Pons (tissue), 1 donor: ENCODE results near the gene WDR18.

Experiments used
- DNase-seq: peaks from one replicate; pipeline ENCODE4 v3.0.0-alpha.2; 2016; ENCODE audit warnings: low spot score

WDR18 gene

DNA sequence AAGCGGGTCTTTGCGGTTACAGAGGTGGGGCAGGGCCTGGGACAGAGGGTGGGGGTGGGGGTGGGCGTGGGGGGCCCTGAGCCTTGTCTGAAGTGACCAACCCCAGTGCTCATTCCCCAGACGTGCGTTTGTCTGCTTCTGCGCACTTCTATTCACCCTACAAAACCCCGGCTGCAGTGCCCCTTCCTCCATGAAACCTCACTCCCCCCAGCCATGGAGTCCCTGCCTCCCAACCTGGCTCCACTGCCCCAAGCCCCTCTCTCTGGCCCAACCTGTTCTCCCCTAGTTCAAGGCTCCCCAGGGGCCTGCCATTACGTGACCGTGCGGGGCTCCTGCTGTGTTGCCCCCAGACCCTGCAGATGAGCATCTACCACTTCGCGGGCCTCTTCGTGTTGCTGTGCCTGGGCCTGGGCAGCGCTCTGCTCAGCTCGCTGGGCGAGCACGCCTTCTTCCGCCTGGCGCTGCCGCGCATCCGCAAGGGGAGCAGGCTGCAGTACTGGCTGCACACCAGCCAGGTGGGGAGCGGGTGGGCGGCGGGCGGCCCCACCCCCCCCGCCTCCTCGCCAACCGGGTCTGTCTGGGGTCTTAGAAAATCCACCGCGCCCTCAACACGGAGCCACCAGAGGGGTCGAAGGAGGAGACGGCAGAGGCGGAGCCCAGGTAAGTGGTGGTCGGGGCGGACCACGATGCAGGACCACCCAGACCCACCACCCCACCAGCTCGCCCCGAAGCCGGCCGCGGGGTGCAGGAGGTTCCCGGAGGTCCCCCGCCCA, 24.3 kb downstream of the WDR18 start:
- no peak for DNase-seq

DNA sequence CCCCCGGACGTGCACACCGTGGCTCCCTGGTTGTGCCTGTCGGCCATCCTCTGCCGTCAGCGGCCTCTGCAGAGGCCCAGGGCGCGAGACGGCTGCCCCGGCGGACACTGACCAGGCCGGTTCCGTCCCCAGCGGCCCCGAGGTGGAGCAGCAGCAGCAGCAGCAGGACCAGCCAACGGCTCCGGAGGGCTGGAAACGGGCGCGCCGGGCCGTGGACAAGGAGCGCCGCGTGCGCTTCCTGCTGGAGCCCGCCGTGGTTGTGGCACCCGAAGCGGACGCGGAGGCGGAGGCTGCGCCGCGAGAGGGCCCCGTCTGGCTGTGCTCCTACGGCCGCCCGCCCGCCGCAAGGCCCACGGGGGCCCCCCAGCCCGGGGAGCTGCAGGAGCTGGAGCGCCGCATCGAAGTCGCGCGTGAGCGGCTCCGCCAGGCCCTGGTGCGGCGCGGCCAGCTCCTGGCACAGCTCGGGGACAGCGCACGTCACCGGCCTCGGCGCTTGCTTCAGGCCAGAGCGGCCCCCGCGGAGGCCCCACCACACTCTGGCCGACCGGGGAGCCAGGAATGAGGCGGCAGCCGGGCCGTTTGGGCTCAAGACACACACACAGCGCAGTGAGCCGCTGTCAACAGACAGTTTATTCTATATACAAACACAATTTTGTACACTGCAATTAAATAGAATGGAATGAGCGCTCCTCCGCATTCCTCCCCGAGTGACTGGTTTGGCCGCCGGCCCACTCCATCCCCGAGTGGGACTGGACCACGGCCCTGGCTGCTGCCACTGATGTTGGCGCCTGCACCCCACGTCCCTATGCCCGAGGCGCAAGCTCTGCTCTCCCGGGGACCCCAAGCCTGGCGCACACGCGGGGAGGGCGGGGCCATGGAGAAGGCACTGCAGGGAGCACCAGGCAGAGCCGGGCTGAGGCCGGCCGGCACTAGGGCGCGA, 25.2 kb downstream of the WDR18 start:
- DNase-seq, result no peak

DNA sequence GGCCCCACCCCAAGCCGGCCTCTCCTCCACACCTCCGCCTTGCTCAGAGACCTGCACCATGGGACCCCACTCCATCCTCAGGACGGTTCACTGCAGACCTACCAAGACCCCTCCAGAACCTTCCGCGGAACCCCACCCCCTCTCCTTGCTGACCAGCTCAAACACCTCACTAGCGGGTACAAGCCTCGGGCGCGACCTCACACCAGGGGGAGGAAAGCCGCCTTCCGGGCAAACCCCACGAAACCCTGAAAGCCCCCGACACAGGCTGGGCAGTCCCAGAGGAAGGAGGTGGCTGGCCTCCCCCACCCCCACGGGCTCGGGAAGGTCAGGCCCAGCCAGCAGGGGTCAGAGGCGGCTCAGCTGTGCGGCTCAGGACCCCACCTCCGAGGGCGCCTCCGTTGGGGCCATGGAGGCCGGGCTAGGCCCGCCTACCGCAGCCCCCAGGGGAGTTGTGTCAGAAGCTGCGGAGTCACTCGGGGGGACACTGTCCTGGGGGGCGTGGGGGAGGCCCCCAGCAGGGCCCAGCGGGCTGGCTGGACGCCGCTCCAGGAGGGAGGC, 25.9 kb downstream of the WDR18 start:
- no peak for DNase-seq

DNA sequence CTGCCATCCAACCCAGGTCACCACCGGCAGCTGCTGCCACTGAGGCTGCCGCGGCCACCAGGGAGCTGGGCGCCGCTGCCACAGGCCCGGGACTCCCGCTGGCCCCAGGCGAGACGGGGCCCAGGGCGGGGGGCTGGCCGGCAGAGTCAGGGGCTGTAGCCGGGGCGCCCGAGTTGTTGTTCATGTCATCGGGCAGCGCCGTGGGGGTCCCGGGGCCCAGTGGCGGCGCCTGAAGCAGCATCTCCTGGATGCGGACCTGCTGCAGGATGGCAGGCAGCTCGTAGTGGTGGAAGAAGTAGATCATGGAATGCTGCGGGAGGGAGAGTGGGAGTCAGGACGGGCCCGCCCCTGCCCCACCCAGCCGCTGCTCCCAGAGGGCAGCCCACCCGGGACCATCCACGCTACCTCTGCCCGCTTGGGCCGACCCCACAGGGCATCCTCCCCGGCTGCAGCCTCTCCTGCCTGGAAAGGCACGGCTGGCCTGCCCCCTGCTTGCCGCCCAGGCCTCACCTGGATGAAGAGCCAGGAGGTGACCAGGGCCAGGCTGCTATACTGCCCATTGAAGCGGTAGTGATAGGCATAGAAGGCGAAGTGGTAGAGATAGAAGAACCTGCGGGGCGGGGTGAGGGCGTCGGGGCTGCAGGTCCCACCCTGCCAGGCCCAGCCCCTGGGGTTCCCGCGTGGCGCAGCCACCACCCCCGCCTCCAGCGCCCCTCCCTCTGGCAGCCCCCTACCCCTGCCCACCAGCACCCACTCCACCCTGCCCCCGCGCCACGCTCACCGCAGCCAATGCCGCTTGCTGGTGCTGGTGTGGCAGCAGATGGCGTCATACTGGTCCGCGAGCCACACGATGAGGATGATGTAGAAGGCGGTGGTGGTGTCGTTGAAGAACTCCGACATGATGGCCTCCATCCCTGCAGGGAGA, 26.7 kb downstream of the WDR18 start:
- DNase-seq, result no peak

DNA sequence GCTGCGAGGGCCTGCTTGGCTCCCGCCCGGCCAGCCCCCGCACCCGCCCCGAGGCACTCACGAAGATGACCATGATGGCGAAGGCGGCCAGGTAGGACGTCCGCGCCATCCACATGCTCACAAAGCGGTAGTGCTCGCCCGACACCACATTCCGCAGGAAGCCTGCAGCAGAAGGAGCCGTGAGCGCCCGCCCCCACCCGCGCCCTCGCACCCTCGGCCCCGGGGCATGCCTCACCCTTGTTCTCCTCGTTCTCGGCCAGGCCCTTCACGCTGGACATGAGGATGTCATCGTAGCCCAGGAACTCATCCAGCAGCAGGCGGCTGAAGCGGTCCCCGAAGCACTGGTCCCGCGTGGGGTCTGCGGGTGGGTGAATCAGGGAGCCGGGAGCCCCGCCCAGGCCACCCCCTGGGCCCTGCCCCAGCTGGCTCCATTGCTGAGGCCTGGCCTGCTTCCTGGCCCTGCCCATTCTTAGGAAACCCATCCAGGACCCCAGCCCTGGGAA, 27.7 kb downstream of the WDR18 start:
- no peak for DNase-seq

DNA sequence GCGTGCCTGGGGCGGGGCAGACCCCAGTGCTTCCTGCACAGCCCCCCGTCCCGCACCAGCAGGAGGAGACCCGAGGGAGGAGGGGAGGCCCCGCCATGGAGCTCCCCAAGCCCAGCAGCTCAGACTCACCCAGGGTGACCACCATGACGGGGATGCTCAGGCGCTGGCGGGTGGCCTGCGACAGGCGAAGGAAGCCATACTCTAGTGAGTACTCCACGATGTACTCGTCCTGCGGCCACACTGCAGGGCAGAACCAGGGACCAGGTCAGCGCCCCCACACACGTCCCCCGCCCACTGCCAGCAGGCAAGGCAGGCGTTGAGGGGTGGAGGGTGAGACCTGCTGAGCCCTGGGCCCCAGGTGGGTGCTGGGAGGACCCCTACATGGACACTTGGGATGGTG, 28.2 kb downstream of the WDR18 start:
- DNase-seq, result no peak

DNA sequence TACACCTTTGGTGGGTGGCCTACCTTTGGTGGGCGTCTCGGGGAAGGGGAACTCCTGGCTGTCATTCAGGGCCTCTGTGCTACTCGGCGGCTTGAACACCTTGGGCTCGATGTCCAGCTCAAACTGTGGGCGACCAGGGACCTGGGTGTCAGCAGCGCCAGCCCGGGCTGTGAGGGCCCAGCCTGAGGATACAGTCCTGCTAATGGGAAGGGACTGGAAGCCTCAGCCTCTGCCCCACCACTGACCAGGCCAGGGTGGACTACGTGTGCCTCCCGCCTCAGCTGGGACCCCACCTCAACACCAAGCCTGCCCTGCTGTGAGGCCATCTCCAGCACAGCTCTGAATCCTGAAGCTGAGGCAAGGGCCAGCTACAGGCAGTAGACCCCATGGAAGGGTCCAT, 29.1 kb downstream of the WDR18 start:
- DNase-seq, result no peak

DNA sequence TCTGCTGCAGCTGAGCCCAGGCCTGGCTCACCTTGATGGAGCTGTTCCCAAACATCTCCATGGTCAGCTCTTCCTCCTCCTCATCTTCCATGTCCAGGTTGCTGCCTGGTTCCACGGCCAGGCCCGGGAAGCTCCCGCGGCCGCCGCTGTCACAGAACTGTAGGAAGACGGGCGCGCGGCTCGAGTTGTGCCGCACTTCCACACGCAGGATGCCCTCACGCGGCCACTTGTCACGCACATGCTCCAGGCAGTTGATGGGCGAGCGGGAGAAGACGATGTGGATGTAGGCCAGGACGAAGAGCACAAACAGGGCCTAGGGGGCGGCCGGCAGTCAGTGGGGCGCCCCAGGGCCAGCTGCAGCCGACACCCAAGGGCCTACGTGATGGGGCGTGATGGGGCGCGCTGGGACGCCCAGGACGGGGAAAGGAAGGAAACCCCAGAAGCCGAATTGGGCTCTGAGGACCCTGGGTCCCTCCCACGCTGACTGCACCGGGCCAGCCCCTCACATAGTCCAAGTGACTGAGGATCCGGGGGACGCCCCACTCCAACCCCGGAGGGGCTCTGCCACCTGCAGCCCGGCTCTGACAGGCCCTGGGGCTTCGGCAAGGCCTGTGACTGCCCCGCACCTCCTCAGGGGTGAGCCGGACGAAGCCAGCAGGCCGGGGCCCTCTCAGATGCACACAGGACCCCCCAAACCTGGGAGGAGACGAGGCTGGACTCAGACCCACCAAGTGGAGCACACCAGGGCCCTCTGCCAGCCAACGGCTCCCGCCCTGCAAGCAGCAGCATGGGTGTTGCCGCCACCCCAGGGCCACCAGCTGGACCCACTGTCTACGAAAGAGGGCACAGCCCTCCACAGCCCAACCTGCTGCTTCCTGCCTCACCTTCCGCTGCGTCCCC, 30.3 kb downstream of the WDR18 start:
- no peak for DNase-seq

DNA sequence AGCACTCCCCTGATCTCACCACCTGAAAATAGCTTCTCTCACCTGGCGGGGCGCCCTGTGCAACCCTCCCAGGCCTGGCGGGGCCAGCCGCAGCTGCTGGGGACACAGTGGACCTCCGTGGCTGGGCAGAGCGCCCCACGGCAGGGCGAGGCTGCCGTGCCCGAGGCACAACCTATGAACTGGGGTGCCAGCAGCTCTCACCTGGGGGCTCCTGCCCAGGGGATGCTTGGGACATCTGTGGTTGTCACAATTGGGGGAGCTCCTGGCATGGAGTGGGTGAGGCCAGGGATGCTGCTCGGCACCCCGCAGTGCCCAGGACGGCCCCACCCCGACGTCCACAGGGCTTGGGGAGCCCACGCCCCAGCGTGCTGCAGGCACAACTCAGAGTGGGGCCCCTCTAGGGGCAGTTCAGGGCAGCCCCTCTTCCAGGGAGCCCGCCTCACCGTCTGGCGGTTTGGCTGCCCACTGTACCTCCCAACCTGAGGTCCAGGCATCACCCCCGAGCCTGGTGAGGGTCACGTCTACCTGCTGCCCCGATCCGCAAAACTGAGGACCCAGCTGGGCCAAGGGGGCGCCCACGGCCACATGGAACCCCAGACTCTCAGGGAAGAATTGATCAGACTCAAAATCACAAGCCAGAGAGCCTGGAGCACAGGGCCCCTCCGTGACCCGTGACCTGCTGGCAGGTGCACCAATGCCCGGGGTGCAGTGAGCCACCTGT, 31.1 kb downstream of the WDR18 start:
- no peak for DNase-seq

DNA sequence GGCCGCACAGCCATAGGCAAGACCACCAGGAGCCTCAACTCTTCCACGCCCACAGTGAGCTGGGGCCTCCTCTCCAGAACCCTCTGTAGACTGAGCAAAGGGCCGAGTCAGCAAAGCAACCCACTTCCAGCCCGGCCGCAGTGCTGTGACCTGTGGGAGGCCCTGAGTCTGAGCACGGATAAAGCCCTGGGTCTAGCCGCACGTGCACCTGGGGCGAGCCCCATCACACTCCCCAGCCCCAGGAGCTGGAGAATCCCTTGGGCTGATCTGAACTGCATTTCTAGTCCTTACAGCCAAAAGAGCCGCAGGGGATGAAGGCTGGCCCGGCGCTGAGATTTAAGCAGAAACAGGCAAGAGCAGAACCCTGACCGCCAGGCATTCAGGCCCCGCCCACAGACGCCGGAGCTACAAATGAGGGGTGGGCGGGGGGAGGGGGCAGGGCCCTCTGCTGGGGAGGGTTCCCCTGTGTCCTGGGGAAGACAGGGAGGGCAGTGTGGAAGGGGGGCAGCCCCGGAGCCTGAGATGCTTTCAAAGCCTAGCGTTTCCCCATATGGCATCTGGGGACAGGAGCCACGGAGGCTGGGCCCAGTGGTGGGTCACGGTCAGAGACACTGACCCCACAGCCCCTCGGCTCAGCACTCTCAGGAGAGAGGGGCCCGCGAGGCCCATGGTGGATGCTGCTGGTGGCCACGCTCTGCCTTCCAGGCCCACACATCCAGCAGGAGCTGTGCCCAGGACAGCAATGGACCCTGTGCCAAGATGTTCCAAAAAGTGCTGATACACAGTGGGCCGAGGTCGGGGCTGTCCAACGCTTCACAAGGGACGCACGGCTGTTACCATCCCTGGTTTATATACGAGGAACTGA, 31.9 kb downstream of the WDR18 start:
- no peak for DNase-seq

DNA sequence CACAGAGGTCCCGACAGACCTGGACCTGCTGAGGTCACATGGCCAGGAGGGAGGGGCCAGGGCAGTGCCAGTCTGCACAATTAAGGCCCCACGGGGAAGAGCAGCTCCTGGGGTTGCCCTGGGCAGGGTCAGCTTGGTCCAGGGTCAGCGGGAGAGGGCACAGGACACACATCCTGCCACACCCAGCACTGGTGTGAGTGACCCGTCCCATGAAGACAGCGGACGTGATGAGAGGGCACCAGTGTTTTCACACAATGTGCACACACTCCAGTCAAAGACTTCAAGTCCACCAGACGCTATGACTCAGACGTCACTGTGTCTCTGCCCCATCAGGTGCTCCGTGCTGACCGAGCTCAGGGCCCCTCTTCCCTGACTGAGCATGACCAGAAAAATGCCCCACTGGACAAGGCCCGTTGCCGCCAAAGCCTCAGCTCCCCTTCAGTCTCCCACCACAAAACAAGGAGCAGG, 32.5 kb downstream of the WDR18 start:
- DNase-seq, result no peak

DNA sequence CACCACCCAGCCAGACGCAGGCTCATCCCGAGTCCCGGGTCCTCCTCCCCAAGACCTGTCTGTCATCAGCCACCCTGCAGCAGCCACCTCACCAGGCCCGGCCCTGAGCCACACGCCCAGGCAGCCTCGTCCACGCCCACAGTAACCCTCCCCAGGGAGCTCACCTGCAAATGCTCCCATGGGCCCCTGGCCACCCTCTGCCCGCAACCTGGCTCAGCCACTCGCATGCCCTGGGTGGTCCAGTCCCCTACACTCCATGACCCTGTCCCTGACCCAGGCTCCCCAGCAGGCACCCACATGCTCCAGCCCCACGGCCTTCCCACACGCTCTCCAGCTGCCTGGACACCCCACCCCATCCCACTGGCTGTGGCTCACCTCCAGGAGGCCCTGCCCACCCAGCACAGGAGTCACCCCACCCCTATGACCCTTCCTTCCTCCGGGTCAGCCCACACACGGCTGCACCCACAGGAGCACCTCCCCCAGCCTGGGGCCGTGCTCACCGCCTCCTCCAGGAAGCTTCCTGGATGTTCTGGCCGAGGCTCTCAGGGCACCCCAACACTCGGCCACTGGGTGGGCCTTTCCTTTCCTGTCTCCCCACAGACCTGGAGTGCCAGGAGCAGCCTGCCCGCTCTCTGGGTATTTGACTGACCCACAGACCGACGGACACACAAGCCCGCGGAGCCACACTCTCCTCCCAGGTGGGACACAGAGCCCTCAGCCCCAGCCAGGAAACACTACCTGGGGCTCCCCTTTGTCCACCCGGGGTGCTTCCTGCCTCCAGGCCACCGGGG, 33.2 kb downstream of the WDR18 start:
- no peak for DNase-seq

DNA sequence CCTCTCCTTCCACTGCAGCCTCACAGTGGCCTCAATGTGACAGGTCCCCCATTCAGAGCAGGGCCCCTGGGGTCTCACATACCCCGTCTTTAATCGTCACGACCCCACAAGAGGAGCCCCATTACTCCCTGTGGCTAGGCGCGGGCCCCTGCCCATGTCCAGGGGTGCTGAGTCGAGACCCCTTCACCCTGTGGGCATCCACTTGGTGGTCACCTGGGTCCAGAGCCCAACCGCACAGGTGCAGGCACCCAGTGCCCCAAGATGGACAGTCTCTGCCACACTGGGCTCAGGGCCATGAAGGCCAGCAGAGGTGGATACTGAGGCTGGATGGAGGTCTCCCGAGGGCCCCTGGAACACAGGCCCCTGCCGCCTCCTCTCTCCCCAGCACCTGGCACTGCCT, 33.8 kb downstream of the WDR18 start:
- no peak for DNase-seq

DNA sequence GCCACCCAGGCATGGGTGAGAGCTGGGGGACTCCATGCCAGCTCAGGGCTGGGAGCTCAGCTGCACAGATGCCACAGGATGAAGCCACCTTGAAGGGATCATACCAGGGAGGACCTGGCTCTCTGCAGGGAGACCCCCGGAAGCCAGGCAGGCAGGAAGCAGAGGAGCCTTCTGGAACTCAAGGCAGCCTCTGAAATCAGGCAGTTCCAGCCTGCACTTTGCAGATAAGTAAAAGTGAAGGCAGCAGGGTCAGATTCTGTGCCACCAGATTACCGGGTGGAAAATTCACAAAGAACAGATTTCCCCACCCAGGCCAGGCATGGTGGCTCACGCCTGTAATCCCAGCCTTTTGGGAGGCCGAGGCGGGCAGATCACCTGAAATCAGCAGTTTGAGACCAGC, 34.2 kb downstream of the WDR18 start:
- DNase-seq, result no peak

DNA sequence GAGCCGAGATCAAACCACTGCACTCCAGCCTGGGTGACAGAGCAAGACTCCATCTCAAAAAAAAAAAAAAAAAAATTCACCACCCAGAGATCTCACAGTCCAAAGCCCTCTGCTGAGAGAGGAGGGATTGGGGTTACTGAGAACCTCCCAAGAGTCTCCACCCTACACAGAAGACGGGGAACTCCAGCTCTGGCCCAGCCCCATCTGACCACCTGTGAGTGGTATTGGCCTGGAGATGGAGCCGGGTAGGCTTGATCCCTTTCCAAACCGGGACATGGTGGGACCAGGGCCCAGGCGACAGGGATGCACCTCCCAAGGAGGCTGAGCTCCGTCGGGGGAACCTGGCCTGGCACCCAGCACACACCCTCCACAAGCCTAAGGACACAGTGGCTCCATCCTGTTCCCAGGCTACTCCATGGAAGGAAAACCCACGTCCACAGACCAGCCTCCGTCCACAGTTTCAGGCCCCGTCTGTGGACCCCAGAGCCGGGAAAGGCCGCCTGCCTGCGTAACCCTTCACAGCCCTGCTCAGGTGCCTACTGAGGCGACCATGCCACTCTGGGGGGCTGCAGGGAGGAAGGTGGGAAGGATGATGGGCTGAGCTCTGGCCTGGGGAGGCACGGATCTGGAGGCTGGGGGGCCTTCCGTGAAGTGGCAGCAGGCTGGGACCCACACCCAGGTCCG, 34.9 kb downstream of the WDR18 start:
- DNase-seq, result no peak

DNA sequence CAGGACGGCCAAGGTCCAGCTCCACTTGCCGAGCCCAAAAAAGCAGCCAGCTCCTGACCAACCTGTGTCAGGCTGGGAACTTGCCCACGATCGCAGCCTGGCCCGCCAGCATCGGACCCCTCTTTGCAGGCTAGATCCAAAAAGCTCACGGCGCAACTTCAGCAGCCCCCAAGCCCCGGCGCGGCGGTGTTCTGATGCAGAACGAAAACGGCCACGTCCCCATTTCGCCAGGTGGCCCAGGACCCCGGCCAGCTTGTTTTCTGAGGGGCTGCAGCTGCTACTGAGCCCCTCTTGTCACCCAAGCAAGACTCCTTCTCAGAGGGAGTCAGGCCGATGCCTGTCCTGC, 35.4 kb downstream of the WDR18 start:
- DNase-seq, result no peak
